GM19438 (cell line): Measurements from ENCODE around the gene SLC39A8.
A peak's percentile ranks its signal among the peaks of the same experiment; 100 is the strongest.
"Not testable (repeated sequence)": the region's sequence is repeated elsewhere in the genome, so short reads cannot be mapped to it uniquely, and the experiment has no call there.

Experiments used
- ATAC-seq: cut with Tn5 transposase; IDR thresholded peaks from one replicate; pipeline ENCODE4 v1.9.1; 2021; ENCODE audit warnings: low read depth; ENCODE audit not compliant: unreplicated experiment

Gene SLC39A8

DNA sequence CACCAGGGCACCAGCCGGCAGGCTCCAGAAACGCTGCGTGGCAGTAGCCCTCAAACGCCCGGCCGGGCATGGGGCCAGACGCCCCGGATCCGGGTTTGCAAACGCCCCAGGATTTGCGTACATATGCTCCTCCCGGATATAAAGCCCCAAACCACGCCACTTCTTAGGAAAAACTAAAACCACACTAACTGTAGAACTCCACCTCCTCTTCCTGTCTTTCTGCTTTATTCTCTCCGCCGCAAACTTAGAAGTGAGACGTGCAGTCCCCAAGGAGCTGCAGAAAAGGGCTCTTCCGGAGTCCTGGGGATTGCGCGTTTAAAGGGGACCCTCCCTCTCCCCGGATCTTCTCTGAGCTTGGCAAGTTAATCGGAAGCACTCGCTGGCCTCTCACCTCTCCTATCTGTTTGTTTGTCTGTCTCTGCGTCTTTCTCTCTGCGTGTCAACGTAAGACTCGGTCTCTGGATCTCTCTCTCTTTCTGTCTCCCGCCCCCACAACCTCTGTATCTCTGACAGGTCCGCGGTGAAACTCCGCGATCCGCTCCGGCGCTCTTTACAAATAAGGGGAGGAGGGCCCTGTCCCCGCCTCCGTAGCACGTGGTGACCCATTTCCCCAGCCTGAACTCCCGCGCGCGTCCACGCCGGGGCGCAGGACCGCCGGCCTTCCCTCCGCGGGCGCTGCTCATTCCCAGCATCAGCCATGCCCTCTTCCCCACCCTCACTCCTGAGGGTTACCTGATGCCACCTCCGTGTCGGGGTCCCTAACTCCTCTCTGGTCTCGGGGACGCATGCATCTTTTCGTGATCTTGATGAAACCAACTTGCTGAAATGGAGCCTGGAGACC is at the start of gene SLC39A8:
SLC39A8 (minus strand) TSS at position 529 of the 841 bp plus-strand sequence. CDS start 820 bp downstream, outside the sequence.
- peak; percentile 73 for ATAC-seq

DNA sequence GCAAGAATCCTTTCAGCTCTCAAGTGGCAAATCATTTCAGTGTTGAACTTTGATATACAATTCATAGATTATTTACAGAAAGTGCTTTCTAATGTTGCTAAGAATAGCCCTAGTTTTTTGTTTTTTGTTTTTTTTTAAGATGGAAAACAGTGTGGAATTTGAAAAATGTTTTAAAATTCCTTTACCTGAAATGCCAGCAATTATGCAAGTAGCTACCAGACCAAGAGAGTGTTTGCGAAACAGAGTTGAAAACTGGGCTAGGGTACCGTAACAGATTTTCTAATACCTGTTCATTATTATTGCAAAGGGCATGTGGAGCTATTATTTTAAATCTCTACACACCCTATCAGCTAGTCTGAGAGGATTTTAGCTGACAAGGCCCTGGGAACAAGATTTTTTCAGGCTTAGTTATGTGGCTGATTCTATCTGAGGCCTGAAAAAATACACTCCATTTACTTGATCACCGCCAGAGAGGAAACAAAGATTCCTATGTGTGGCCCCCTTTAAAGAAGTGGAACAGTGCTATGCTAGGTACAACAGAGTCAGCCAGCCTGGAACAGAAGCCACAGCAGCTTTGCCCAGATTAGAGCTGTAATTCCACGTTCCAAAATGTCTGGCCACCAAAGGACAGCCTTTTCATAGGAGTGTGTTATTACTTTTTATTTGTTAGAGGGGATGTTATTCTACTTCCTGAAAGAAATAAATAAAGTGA is 46.9 kb upstream of the SLC39A8 start:
- ATAC-seq = no peak

DNA sequence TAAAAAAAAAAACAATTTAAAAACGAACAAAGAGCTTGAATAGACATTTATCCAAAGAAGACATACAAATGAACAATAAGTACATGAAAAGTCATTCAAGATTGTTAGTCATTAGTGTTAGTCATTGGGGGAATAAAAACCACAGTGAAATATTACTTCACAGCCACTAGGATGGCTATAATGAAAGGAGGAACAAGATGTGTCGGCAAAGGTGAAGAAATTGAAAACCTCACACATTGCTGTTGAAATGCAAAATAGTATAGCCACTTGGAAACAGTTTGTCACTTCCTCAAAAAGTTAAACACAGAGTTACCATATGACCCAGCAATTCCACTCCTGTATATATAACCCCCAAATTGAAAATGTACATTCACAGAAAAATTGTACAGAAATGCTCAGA is 45.2 kb upstream of the SLC39A8 start:
- no peak for ATAC-seq

DNA sequence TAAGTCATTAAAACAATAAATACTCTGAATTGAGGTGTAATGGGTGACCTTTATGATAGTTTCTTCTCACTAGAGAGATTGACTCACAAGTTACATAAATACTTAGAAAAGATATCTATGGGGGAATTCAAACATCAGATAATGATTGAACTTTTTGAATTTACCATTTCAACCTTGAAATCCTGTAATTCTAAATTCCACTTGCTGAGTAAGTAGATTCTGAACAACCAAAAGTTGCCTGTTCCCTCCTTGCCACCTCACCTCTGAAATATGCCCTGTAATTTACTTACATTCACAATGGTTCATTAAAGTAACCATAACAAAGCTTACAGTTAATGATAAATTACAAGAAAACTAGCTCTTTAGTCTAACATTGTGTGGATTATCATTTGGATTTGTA is 43.3 kb upstream of the SLC39A8 start:
- ATAC-seq = no peak

DNA sequence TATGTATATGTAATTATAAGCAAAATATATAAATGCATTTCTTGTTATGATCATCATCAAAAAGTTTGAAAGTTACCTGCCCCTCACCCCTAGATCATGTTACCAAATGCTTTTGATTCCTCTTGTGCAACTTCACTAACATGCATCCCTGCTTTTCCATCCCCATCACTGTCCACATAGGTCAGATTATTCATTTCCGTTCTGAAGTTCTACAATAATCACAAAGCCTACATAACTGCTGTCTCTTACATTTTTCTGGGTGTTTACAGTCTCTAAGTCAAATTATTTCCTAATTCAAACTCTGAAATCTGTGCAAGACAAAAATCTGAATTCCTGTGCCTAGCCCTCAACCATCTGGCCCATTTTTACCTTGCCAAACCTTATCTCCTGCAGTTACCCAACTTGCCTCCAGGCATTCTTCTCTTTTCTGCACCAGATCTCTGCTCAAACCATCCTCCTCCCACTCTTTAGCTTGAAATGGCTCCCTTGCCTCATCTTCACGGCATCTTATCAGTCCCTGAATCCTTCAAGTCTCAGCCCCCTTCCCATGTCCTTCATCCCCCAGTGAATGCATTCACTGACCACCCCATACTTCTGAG is 42.4 kb upstream of the SLC39A8 start:
- no peak for ATAC-seq

DNA sequence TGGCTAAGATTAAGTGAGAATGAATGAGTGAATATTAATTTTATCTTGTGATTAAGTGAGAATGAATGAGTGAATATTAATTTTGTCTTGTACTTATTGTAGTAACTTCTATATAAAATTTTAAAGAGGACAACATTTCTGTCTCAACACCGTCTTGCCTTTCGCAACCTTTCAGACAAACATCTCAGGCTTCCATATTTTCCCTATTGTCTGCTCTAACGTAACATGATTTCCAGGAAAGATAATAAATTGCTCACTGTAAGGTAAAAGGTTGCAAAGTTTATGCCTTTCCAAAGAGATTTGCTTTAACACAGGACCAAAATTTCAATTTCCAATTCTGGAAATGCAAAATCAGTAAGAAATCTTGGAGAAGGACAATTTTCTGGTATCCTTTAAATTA is 41.7 kb upstream of the SLC39A8 start:
- no peak for ATAC-seq

DNA sequence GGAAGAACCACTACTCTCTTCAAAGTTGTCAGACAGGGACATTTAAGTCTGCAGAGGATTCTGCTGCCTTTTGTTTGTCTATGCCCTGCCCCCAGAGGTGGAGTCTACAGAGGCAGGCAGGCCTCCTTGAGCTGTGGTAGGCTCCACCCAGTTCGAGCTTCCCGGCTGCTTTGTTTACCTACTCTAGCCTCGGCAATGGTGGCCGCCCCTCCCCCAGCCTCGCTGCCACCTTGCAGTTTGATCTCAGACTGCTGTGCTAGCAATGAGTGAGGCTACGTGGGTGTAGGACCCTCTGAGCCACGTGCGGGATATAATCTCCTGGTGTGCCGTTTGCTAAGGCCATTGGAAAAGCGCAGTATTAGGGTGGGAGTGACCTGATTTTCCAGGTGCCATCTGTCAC is 35.0 kb upstream of the SLC39A8 start:
- not testable (repeated sequence) for ATAC-seq

DNA sequence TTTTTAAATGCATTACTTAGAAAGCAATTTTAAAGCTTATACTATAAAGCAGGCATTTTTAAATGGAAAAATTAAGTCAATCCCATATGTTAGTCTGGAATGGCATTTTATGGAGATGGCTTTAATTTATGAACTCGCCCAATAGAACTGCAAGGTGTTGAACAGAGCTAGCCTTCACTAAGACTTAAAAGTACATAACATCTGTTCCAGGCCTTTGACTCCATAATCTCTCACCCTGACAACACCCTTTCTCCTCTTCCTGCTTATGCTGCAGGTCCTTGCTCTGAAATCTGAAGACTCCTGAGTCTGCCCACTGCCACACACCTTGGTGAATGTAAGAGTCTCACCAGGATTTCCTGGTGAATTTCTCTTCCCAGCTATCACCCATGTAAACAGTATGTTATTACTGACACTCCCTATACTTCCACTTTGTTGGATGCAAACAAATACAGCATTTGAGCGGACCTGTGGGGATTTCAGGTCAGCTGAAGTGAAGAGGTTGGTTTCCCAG is 17.7 kb upstream of the SLC39A8 start:
- no peak for ATAC-seq

DNA sequence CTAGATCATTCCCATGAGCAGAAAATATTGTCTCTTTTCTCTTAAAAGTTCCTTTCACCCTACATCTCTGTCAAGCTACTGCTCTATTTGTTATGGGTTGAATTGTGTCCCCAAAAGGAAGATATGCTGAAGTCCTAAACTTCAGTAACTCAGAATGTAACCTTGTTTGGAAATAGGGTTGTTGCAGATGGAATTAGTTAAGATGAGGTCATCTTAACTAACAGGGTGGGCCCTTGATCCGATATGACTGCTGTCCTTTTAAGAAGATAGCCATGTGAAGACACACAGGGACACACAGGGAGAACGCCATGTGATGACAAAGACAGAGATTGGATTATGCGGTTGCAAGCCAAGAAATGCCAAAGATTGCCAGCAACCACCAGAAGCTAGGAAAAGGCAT is 12.8 kb upstream of the SLC39A8 start:
- ATAC-seq = no peak

DNA sequence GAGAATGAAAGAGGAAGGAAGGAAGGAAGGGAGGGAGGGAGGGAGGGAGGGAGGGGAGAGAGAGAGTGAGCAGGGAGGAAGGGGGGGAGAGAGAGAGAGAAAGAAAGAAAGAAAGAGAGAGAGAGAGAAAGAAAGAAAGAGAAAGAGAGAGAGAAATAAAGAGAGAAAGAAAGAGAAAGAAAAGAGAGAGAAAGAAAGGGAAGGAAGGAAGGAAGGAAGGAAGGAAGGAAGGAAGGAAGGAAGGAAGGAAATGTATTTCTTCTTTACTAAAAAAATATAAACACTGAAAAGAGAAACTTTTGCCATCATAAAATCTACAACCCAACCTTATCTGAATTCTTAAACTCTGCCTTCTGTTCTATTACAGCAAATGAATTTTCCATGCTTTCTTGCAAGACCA is 12.4 kb upstream of the SLC39A8 start:
- ATAC-seq = not testable (repeated sequence)

DNA sequence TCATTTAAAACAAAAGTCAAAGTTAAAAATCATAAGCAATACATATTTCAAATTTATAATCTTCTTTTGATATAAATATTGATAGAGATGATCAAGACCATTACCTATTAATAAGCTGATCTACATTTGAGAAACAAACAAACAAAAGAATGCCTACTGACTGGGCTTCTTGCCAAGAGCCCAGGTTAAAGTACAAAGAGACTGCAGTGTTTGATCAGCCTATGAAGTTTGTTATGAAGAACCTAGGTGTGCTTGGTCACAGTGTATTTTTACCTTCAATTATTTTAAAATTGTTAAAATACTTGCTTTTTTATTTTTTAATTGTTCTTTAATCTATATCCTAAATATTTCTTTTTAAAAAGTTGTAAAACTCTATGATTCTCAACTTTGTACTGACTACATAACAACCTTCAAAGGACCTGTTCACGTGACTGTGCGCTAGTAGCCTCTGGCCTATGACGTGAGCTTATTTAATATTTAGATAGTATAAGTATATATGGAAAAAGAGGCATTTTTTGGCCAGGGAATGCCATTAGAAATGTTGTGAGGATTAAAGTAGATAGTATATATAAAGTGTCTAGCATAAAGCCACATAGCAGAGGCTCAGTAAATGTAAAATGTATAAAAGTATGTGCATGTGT is 11.4 kb upstream of the SLC39A8 start:
- ATAC-seq = no peak

DNA sequence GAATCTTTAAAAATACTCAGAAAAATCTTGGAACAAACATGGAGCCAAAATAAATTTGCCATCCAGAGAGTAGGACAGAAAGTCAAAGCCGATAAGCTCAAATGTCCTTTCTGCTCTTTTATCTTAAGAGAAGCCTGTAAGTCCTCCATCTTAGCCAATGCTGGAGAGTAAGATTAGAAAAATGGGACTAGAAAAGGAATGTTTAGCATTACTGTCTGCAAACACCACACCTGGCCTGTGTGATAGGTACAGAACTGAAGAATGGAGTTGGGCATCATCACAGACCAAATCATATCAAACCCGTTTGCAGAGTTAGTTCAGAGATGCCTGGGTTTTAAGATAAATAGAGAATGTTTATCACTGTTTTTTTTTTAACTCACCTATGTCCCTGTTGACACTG is 10.5 kb upstream of the SLC39A8 start:
- no peak for ATAC-seq

DNA sequence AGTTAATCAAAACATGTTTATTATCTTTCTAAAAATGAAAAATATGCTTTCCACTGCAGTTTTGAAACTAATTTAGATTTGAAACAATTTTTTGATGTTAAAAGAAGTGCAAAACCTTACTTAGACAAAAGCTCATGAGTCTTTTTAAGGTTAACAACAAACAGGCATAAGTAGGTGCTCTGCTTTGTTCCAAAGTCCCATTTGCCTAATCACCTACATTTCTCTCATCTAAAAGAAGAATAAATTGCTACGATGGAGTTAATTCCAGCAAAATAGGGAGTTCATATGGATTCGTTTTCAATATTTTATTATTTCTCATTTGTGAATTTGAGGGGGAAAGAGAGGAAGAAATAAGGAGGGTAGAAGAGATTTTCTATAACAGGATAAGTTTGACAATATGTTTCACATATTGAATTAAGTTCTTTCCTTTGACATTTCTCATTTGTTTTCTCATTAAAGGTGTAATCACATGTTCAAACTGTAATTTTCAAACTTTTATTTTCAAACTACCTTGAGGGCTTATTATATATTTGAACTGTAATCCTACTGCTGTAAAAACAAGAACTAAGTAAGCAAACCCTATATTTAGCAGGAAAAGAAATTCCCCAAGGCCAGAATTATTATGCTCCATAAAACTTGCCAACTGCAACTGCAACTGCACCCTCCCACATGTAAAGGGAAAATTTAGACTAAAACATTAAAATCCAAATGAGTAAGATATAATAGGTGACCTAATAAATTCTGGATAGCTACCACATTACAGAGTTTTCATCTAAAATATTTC is 9.6 kb upstream of the SLC39A8 start:
- no peak for ATAC-seq

DNA sequence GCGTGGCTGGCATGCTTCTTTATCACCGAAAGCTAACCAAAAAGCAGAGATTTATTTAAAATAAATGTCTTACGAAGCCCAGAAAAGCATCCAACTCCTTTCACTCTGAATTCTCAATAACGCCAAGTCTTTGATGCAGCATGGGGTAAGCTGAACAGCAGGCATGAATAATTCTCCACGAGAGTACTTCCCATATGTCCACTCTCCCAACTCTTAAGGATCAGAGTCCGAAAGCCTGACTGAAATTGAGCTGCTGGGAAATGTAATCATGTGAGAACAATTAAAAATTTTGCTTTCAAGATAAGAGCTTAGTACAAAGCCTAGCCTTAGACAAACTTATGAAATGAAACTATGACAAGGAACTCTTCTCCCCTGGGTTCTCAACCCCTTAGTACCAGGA is 7.5 kb upstream of the SLC39A8 start:
- no peak for ATAC-seq

DNA sequence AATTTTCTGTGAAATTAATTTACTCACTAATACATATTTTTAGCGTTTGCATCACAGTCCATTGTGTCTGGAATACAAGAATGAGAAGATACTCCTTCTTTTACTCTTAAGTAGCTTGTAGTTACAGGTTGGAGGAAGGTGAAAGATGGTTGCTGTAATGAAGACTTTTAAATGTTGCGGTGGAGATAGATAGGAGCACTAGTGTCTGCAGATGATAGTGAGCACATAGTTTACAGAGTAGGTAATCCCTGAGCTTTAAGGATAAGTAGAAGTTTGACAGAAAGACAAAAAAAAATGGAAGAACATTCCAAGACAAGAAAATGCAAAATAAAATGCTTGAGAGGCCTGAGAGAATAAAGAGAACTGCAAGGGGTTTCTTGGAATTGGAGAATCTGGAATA is 5.4 kb upstream of the SLC39A8 start:
- no peak for ATAC-seq

DNA sequence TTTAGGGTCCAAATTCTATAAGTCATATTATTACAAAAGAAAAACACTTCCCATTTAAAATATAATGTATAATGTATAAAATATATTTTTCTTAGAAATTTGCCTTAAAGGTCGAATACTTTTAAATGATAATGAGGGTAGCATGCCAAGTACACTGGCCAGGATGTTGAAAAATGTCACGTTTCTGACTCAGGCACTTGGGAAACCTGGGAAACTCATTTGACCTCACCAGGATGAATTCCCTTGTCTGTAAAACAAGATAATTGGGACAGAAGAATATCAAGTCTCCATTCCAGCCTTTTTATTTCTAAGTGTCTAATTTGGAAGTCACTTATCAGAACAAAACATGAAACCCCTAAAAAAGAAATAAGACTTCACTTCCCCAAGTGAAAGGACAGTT is 3.4 kb upstream of the SLC39A8 start:
- ATAC-seq = no peak

DNA sequence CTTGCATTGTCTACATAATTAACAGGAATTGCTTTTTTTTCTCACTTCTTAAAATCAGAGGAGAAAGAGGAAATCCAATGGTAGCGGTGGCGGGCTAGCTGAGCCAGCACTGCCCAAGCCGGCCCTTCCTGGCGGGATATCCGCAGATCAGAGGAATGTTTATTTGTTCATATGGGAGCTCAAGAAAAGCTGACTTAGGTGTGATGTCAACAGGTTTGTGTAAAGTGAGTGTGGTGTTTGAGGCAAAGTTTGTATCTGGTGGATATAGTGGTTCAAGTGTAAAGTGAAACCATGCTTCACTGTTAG is 466 bp upstream of the SLC39A8 start:
- ATAC-seq = no peak

DNA sequence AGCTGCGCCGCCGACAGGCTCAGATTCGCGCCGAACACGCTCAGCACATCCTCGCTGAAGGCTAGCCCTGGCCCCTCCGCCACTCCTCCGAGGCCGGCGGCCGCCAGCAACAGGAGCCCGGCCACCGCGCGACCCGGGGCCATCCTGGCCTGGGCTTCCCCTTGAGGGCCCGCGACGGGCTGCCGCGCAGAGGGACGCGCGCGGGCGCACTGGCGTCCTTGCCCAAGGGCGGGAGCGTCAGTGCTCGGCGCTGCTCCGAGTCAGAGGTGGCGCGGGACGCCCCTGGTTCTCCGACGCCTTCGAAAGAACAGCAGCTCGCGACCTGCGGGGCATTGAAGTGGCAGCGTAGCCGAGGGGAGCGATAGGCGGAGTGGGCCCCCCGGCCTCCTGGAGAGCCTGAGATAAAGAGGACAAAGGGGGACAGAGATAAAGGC is 745 bp downstream of the SLC39A8 start:
- peak; percentile 33 for ATAC-seq

DNA sequence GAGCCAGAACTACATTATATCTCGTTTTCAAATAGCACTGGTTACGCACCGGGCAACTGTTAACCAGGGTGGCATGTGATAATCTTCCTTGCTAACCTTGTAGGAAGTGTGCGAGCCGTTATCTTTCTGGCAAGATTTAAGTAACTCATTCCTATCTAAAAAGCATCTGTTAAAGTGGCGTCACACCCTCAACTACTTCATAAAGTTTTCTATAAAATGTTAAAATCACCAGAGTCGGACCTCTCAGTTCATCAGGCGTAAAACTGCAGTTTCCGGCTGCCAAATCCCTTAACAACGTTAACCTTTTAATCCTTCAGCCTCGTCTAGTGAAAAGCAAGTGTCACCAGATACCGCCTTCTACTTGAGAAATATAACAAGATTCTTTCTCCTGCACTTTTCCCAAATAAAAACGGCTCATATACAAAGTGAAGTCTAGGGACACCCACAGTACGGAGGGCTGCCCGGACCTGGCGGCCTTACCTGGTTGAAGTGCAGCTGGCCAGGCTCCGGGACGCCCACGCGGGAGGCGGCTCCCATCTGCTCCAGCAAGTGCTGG is 1.2 kb downstream of the SLC39A8 start:
- peak; percentile 30 for ATAC-seq
